Panc1 (cell line): ENCODE results near the gene NCAM2.

Experiments
- CTCF ChIP-seq: fragments of 450-650 bp; IDR thresholded peaks from 2 replicates; pipeline ENCODE4 v1.5.1; 2017; ENCODE audit warnings: mild to moderate bottlenecking
- POLR2AphosphoS5 ChIP-seq: IDR thresholded peaks from 2 replicates; pipeline ENCODE4 v1.6.1; 2012; ENCODE audit warnings: mild to moderate bottlenecking, low read depth, low read length, moderate library complexity
- REST ChIP-seq, 2 experiments: IDR thresholded peaks; 2 replicates each; pipeline ENCODE4 v1.6.1; 2011 to 2012; ENCODE audit warnings: low read depth in 2 of 2, control low read depth in 1 of 2, low read length in 1 of 2, mild to moderate bottlenecking in 1 of 2, moderate library complexity in 1 of 2; ENCODE audit not compliant: insufficient read depth in 1 of 2
- SIN3A ChIP-seq: IDR thresholded peaks from 2 replicates; pipeline ENCODE4 v1.6.1; 2012; ENCODE audit warnings: low read depth, mild to moderate bottlenecking, low read length, moderate library complexity, borderline replicate concordance; ENCODE audit not compliant: insufficient read depth
- TCF7L2 ChIP-seq: IDR thresholded peaks from 2 replicates; pipeline ENCODE4 v1.6.1; 2011; ENCODE audit warnings: mild to moderate bottlenecking, low read depth, low read length, inconsistent platforms

DNA sequence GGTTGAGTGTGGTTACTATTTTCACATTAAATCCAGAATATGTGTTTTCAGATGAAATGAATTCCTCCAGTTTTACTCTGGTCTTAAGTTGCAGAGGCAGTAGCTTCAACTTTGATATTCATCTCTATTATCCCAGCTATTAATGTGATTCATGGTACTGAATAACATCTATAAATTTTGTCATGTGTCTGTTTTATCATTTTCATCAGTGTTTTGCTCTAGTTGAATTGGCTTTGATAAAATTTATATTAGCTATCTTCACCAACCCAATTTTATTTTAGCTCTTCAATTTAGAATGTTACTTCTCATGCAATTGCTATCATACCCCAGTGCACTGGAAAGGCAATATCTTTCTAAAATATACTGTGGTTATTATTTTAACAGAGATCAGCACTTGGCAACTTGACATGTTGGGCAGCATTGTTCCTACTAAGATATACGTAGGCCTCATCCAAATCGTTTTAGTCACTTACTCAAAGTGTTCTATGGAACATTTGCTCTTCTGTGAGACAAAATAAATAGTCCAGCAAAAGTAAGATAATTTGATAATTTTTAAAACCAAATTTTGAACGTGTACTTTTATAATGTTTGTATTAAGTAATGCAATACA lies 184.3 kb downstream of the NCAM2 start:
- no peak for TF ChIP-seq CTCF
- TF ChIP-seq REST (IDR thresholded peaks at IDR 0.05; ENCODE audit: insufficient read depth in 1 of 2, low read depth in 2 of 2, low read length in 1 of 2) = no peak
- no peak for TF ChIP-seq POLR2AphosphoS5
- TF ChIP-seq SIN3A = no peak
- TF ChIP-seq TCF7L2 = no peak
